Omental fat pad (tissue), 4 donors: ENCODE data around the gene ZNF697. TPM values are rescaled to one million over a fixed set of nuclear protein-coding genes. Genes with fewer than 3 reads are reported as not detected.

Experiments used
- ATAC-seq: fragments of 150-250 bp; one replicate; pipeline ENCODE4 v1.9.1; 2016; ENCODE audit warnings: mild to moderate bottlenecking, moderate library complexity; ENCODE audit not compliant: low FRiP score
- DNase-seq: peaks from one replicate; pipeline ENCODE4 v3.0.0-alpha.2; 2019; ENCODE audit warnings: low spot score
- total RNA-seq, 4 donors: library from RNA; depleted of rRNA; stranded (reverse); fragments of >200 nt; gene quantifications; one replicate each; pipeline ENCODE4 v1.1.0, GENCODE V29; 2016
- TF ChIP-seq, protein P1 (sequence below), 3 donors: fragments of 450-650 bp; IDR thresholded peaks; one replicate each; pipeline ENCODE4 v1.5.1; 2016 to 2017; ENCODE audit warnings: antibody characterized with exemption in 3 of 3, mild to moderate bottlenecking in 3 of 3, moderate library complexity in 2 of 3

The ZNF697 gene
- total RNA-seq, 4 donors from 2014 or later: 6.5 to 13.1 (median 8.8) TPM

DNA sequence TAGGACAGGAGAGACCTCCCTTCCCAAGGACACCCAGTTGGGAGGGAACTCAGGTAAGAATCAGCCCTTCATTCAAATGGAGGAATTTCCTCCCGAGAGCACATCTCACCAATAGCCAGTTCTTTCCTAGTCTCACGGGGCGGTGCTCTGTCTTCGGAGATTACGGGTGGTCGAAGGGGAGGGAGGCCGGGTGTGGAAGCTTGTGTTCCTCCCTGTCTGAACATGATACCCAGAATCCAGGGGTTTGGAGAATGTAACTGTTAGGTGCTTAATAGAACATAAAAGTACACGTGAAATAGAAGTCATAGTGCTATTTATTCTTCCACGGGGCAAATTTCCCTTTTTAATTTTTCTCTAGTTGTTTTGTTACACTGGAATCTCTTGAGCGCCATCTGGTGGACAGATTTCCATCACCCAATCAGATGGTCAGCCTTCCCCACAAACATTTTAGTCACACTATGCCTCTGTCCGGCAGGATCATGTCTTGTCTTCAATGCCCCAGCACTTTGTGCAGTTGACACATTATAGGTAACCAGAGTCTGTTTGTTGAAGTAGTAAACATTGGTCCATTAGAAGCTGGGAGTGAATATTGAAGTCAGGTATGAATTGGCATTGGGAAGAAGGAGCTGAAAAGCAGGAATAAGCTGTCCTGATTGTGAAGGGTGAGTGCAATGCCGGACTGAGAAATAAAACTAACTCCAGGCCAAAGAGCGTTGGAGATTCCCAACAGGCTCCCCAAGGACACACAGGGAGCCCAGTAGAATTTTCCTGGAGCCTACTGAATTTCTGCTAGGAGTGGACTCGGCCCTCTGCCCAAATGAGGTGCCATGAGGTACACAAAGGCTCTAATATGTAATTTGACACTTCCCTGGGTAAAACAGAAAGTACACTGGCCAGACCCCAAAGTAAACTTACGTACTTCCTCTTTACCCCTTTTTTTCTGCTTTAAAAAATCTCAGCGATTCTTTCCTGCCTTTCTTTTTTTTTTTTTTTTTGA, 27.6 kb upstream of the ZNF697 start:
- TF ChIP-seq, protein P1, sequence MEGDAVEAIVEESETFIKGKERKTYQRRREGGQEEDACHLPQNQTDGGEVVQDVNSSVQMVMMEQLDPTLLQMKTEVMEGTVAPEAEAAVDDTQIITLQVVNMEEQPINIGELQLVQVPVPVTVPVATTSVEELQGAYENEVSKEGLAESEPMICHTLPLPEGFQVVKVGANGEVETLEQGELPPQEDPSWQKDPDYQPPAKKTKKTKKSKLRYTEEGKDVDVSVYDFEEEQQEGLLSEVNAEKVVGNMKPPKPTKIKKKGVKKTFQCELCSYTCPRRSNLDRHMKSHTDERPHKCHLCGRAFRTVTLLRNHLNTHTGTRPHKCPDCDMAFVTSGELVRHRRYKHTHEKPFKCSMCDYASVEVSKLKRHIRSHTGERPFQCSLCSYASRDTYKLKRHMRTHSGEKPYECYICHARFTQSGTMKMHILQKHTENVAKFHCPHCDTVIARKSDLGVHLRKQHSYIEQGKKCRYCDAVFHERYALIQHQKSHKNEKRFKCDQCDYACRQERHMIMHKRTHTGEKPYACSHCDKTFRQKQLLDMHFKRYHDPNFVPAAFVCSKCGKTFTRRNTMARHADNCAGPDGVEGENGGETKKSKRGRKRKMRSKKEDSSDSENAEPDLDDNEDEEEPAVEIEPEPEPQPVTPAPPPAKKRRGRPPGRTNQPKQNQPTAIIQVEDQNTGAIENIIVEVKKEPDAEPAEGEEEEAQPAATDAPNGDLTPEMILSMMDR (IDR thresholded peaks at IDR 0.05): peak in 2 of 3 donors; percentile 39 to 60
- DNase-seq (peak; percentile 93), ATAC-seq (peak; percentile 72)

DNA sequence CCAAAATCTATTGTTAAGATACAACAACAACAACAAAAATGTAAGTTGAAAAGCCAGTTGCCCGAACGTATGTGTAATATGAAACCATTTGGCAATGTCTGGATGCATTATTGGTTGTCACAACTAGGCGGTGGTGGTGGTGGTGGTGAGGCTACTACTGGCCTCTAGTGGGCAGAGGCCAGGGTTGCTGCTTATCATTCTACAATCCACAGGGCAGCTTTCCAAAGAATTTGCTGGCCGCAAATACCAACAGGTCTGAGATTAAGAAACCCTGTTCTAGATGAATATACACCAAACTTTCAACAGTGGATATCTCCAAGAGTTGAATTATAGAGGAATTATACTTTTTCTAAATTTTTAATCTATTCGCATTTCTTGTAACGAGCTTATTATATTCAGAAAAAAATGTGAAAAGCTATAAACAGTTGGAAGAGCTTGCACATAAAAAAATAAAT, 26.8 kb upstream of the ZNF697 start:
- ATAC-seq: no peak
- TF ChIP-seq, protein P1 (IDR thresholded peaks at IDR 0.05): no peak
- no peak for DNase-seq

DNA sequence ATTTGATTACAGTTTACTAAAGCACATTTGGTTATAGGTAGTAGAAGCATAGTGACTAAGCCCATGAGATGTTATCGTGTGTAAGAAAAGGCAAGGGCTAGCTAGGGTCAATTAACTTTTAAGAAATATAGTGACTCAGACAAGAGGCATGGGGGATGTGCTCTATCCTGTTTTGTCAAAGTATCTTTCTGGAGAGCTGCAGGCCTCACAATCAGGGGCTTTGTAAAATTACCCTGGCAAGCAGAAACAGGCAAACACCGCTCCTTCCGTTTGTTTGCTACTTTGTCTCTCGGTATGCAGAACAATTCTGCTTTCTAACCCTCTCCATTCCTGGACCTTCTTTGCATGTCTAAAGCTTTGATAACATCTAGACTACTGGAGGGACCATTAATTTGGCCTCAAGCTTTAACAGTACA, 26.1 kb upstream of the ZNF697 start:
- DNase-seq (no peak), ATAC-seq (peak; percentile 72)
- TF ChIP-seq, protein P1 (IDR thresholded peaks at IDR 0.05): no peak

DNA sequence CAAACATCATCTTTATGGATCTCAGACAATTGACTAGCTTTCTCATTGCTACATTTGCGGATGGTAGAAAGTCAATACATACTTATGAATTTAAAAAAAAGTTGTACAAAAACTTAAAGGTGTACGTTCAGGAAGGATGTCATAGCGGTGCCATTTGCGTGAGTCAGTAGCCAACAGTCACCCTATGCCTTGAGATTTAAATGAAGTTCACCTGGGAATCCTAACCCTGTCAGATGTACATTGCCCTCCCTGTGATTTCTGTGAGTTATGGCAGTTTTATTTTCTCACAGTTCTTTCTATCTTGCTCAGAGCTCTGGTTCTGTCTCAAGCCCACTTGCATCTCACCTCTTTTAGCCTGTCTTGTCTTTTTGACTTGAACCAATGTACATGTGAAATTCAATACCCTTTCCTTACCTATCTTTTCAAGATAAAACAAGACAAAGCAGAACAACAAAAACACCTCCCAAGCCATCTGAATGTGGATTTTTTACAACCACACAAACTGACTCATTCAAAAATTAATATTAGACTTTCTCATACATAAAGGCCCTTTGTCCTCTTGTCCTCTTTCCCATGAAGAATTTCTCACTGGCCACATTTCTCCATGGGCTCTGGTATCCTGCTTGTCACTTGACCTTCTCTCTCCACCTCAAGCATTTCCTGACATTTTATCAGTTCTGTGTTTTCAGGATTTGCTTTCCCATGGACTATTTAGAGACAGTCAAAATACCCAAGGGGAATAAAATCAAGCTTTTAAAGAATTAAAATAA, 25.3 kb upstream of the ZNF697 start:
- no peak for ATAC-seq
- no peak for DNase-seq
- TF ChIP-seq, protein P1 (IDR thresholded peaks at IDR 0.05): no peak

DNA sequence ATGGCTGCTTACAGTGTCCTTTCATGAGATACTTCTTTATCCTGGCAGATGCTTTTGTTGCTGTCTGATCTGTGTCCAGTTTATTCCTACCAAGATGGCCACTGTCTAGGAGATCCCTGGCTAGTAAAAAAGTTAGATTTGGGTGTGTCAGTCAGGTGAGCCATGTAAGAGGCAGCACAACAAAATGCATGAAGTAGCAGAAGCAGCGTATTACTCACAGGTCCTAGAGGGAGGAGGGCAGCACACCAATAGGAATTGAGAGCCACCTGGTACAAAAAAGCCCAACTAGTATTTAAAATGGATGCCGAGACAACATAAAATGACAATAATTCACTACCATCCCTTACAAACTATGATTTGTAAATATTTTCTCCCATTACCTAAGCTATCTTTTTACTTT, 22.8 kb upstream of the ZNF697 start:
- ATAC-seq: no peak
- DNase-seq: no peak

DNA sequence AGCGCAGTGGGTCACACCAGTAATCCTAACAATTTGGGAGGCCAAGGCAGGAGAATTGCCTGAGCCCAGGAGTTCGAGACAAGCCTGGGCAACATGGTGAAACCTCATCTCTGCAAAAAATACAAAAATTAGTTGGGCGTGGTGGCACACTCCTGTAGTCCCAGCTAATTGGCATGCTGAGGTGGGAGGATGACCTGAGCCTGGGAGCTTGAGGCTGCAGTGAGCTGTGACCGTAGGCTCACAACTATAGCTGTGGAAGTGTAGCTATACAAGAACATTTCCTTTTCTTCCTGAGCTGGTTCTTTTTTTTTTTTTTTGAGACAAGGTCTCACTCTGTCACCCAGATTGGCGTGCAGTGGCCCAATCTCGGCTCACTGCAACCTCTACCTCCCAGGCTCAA, 19.1 kb upstream of the ZNF697 start:
- DNase-seq: no peak
- TF ChIP-seq, protein P1 (IDR thresholded peaks at IDR 0.05): no peak
- ATAC-seq: no peak

More for the DNA sequence above, 22.8 kb upstream of the ZNF697 start:
- TF ChIP-seq, protein P1 (IDR thresholded peaks at IDR 0.05): no peak
